Smooth muscle cell of the coronary artery (primary cell): Measurements from ENCODE around the gene TFAP2B. TPM values are rescaled to one million over a fixed set of nuclear protein-coding genes. Genes with fewer than 3 reads are reported as not detected.

Experiments used
- total RNA-seq: library from RNA; depleted of rRNA; stranded (reverse); fragments of >200 nt; gene quantifications from 2 replicates; pipeline ENCODE4 v1.2.3, GENCODE V29; 2014; ENCODE audit warnings: low replicate concordance

TFAP2B gene
- not detected in 2 replicates for total RNA-seq

GRCh38 chr6:50818673-50819072 lies at the start of gene TFAP2B:
Gene TFAP2B, plus strand, starts transcription at chr6:50818871. Its CDS starts 21 bp downstream, at chr6:50818892.

Other genes with a start within 250 kb of the TFAP2B start
- gene TFAP2D, start 105.3 kb upstream of the TFAP2B start, total RNA-seq, result 0.98 TPM in 1 of 2 replicates, not detected in the other